HEK293T (cell line): ENCODE measurements around the gene R3HDML.

Experiments
- CTCF ChIA-PET: fragments of 350-600 bp; formaldehyde crosslinking; extraction: SDS; loops from one replicate; lab custom pipeline; 2021; ENCODE audit warnings: antibody characterized with exemption, inconsistent platforms; lab: Yijun Ruan, JAX
- POLR2A ChIA-PET: fragments of 350-600 bp; formaldehyde crosslinking; extraction: SDS; loops from one replicate; lab custom pipeline; 2020; ENCODE audit warnings: antibody characterized with exemption, inconsistent platforms; lab: Yijun Ruan, JAX
- DNase-seq: peaks from one replicate; pipeline ENCODE4 v3.0.0; 2012; ENCODE audit warnings: mixed read lengths; ENCODE audit errors: extremely low spot score
- ARNT ChIP-seq: fragments of 450-650 bp; IDR thresholded peaks from 2 replicates; pipeline ENCODE4 v1.6.1; 2017; ENCODE audit warnings: mild to moderate bottlenecking
- BHLHE40 ChIP-seq: fragments of 450-650 bp; IDR thresholded peaks from 2 replicates; pipeline ENCODE4 v1.6.1; 2016; ENCODE audit warnings: mild to moderate bottlenecking, moderate library complexity, borderline replicate concordance
- CTBP1 ChIP-seq: fragments of 450-650 bp; IDR thresholded peaks from 2 replicates; pipeline ENCODE4 v1.6.1; 2016; ENCODE audit warnings: borderline replicate concordance
- ELF4 ChIP-seq: fragments of 450-650 bp; IDR thresholded peaks from 2 replicates; pipeline ENCODE4 v1.6.1; 2017; ENCODE audit warnings: antibody characterized with exemption
- FOXA1 ChIP-seq: fragments of 450-650 bp; IDR thresholded peaks from 2 replicates; pipeline ENCODE4 v1.6.1; 2016; ENCODE audit warnings: mild to moderate bottlenecking
- FOXK2 ChIP-seq: fragments of 450-650 bp; IDR thresholded peaks from 2 replicates; pipeline ENCODE4 v1.6.1; 2016; ENCODE audit warnings: mild to moderate bottlenecking
- FOXM1 ChIP-seq: fragments of 450-650 bp; IDR thresholded peaks from 2 replicates; pipeline ENCODE4 v1.6.1; 2017; ENCODE audit warnings: mild to moderate bottlenecking, borderline replicate concordance
- HDGF ChIP-seq: fragments of 450-650 bp; IDR thresholded peaks from 2 replicates; pipeline ENCODE4 v1.6.1; 2017; ENCODE audit warnings: antibody characterized with exemption, borderline replicate concordance
- L3MBTL2 ChIP-seq: fragments of 450-650 bp; conservative IDR thresholded peaks from 2 replicates; pipeline ENCODE4 v1.6.1; 2016; ENCODE audit warnings: mild to moderate bottlenecking
- LEF1 ChIP-seq: fragments of 450-650 bp; IDR thresholded peaks from 2 replicates; pipeline ENCODE4 v1.6.1; 2017; ENCODE audit warnings: mild to moderate bottlenecking, borderline replicate concordance
- NFRKB ChIP-seq: fragments of 450-650 bp; IDR thresholded peaks from 2 replicates; pipeline ENCODE4 v1.6.1; 2016; ENCODE audit warnings: mild to moderate bottlenecking, moderate library complexity
- PKNOX1 ChIP-seq: fragments of 450-650 bp; IDR thresholded peaks from 2 replicates; pipeline ENCODE4 v1.6.1; 2016
- SP1 ChIP-seq: fragments of 450-650 bp; IDR thresholded peaks from 2 replicates; pipeline ENCODE4 v1.6.1; 2017
- SUZ12 ChIP-seq: fragments of 450-650 bp; IDR thresholded peaks from 2 replicates; pipeline ENCODE4 v1.6.1; 2016; ENCODE audit warnings: mild to moderate bottlenecking
- TARDBP ChIP-seq: fragments of 450-650 bp; IDR thresholded peaks from 2 replicates; pipeline ENCODE4 v1.6.1; 2016
- ZNF384 ChIP-seq: fragments of 450-650 bp; IDR thresholded peaks from 2 replicates; pipeline ENCODE4 v1.6.1; 2016

The R3HDML gene

GRCh38 chr20:44301285-44301684 lies 35.6 kb upstream of the R3HDML start:
- ChIA-PET POLR2A (no interaction called here), CTCF (no interaction called here)
- DNase-seq = no peak
- TF ChIP-seq HDGF = no peak
- no peak for TF ChIP-seq LEF1
- TF ChIP-seq ELF4 = no peak
- no peak for TF ChIP-seq BHLHE40
- no peak for TF ChIP-seq ZNF384
- TF ChIP-seq L3MBTL2 = no peak
- no peak for TF ChIP-seq ARNT
- TF ChIP-seq PKNOX1 = no peak
- no peak for TF ChIP-seq TARDBP
- no peak for TF ChIP-seq CTBP1
- TF ChIP-seq FOXA1 = no peak
- TF ChIP-seq SUZ12 = no peak
- no peak for TF ChIP-seq SP1
- no peak for TF ChIP-seq FOXM1
- no peak for TF ChIP-seq NFRKB
- TF ChIP-seq FOXK2 = no peak

GRCh38 chr20:44302026-44302669 lies 34.7 kb upstream of the R3HDML start:
- TF ChIP-seq CTBP1 (no peak), FOXA1 (no peak), ARNT (no peak), PKNOX1 (no peak)
- ChIA-PET POLR2A (interaction anchor here (0.7 to 1.4 kb wide), 2 partner anchors 9 to 515 kb away, joined by 3 to 8 read pairs; partner anchors contain the start of gene FITM2), CTCF (interaction anchor here (1.2 kb wide), 1 partner anchor 9 kb away, joined by 5 read pairs; the partner anchor contains the start of gene FITM2)
- no peak for DNase-seq

GRCh38 chr20:44302736-44303135 lies 34.1 kb upstream of the R3HDML start:
- TF ChIP-seq ELF4 = no peak
- no peak for TF ChIP-seq HDGF
- TF ChIP-seq SUZ12 = no peak
- TF ChIP-seq ZNF384 = no peak
- no peak for TF ChIP-seq TARDBP
- TF ChIP-seq FOXM1 = no peak
- no peak for TF ChIP-seq CTBP1
- no peak for TF ChIP-seq BHLHE40
- TF ChIP-seq FOXK2 = no peak
- TF ChIP-seq ARNT = no peak
- no peak for TF ChIP-seq SP1
- TF ChIP-seq LEF1 = no peak
- no peak for TF ChIP-seq NFRKB
- no peak for TF ChIP-seq FOXA1
- CTCF ChIA-PET = interaction anchor here (1.2 kb wide), 1 partner anchor 8 kb away, joined by 5 read pairs; the partner anchor contains the start of gene FITM2
- POLR2A ChIA-PET = interaction anchor here (1.4 kb wide), 1 partner anchor 8 kb away, joined by 8 read pairs; the partner anchor contains the start of gene FITM2
- no peak for DNase-seq

- ChIA-PET POLR2A (no interaction called here), CTCF (no interaction called here)
- no peak for DNase-seq
- no peak for TF ChIP-seq LEF1
- no peak for TF ChIP-seq PKNOX1
- TF ChIP-seq NFRKB = no peak
- no peak for TF ChIP-seq SUZ12
- TF ChIP-seq HDGF = no peak
- TF ChIP-seq BHLHE40 = no peak
- no peak for TF ChIP-seq FOXA1
- no peak for TF ChIP-seq CTBP1
These were observed 32.5 kb upstream of the R3HDML start for GRCh38 chr20:44304383-44304782.

- ChIA-PET POLR2A (no interaction called here), CTCF (no interaction called here)
- DNase-seq = no peak
- no peak for TF ChIP-seq NFRKB
- no peak for TF ChIP-seq ZNF384
- TF ChIP-seq HDGF = no peak
- no peak for TF ChIP-seq TARDBP
- TF ChIP-seq L3MBTL2 = no peak
- TF ChIP-seq PKNOX1 = no peak
- no peak for TF ChIP-seq FOXK2
- TF ChIP-seq SP1 = no peak
- no peak for TF ChIP-seq FOXM1
- TF ChIP-seq LEF1 = no peak
- TF ChIP-seq CTBP1 = no peak
- TF ChIP-seq SUZ12 = no peak
- no peak for TF ChIP-seq FOXA1
- TF ChIP-seq BHLHE40 = no peak
- TF ChIP-seq ARNT = no peak
- no peak for TF ChIP-seq ELF4
These were observed 29.9 kb upstream of the R3HDML start for GRCh38 chr20:44306927-44307326.
